ENCODE data around the gene AATF. TPM values are rescaled to one million over a fixed set of nuclear protein-coding genes. Genes with fewer than 3 reads are reported as not detected.
"Not testable (repeated sequence)": the region's sequence is repeated elsewhere in the genome, so short reads cannot be mapped to it uniquely, and the experiment has no call there.

The AATF gene
- total RNA-seq, 4 donors from 2014 or later = 22.4 to 36.4 (median 32.4) TPM

GRCh38 chr17:37068266-37068665 is 119.5 kb downstream of the AATF start:
- Histone ChIP-seq H3K27me3 (peaks cover 0 to 50% (median 0%) of the 10 kb centered on the region in 4 donors), H3K4me1 (peaks cover 0 to 12% (median 0%) of the 10 kb centered on the region in 3 donors), H3K9me3 (no peaks in the 10 kb centered on the region), H3K36me3 (no peaks in the 10 kb centered on the region), H3K27ac (no peak overlapping the region), H3K4me3 (no peak overlapping the region)
- intact Hi-C loops (cut with DNase I) = no loop called here
- DNase-seq = no peak
- no peak for TF ChIP-seq POLR2A (IDR thresholded peaks at IDR 0.05)
- no peak for TF ChIP-seq CTCF (IDR thresholded peaks at IDR 0.05)
- 63 to 66% methylated on average over 6 to 10 of the region's 10 CpGs for WGBS, 2 donors

GRCh38 chr17:37069087-37069486 is 120.3 kb downstream of the AATF start:
- no peak overlapping the region for H3K27ac ChIP-seq
- TF ChIP-seq CTCF (IDR thresholded peaks at IDR 0.05) = no peak
- no peak for TF ChIP-seq POLR2A (IDR thresholded peaks at IDR 0.05)
- H3K36me3 ChIP-seq = no peaks in the 10 kb centered on the region
- H3K9me3 ChIP-seq = no peaks in the 10 kb centered on the region
- no peak for DNase-seq
- H3K4me3 ChIP-seq = no peak overlapping the region
- 88 to 89% methylated on average over 3 of the region's 3 CpGs for WGBS, 2 donors
- peaks cover 0 to 12% (median 0%) of the 10 kb centered on the region in 3 donors for H3K4me1 ChIP-seq
- intact Hi-C loops (cut with DNase I) = no loop called here
- H3K27me3 ChIP-seq = peaks cover 0 to 50% (median 0%) of the 10 kb centered on the region in 4 donors

- intact Hi-C loops (cut with DNase I); H3K4me3 ChIP-seq; H3K36me3 ChIP-seq; H3K9me3 ChIP-seq; H3K27me3 ChIP-seq; DNase-seq; H3K4me1 ChIP-seq; H3K27ac ChIP-seq: not testable (repeated sequence)
- WGBS, 2 donors = 67 to 70% methylated on average over 3 of the region's 3 CpGs
These were observed 124.7 kb downstream of the AATF start for GRCh38 chr17:37073464-37073863.

GRCh38 chr17:37079065-37079708 is 130.4 kb downstream of the AATF start:
- H3K27me3 ChIP-seq = no peaks in the 10 kb centered on the region

GRCh38 chr17:37079735-37080134 is 131.0 kb downstream of the AATF start:
- no peak for TF ChIP-seq POLR2A (IDR thresholded peaks at IDR 0.05)
- TF ChIP-seq CTCF (IDR thresholded peaks at IDR 0.05) = no peak
- WGBS, 2 donors = 89% methylated on average over 1 of the region's 1 CpG
- no peak for DNase-seq

More at GRCh38 chr17:37079065-37079708, 130.4 kb downstream of the AATF start:
- H3K36me3 ChIP-seq = no peaks in the 10 kb centered on the region
- no peak for TF ChIP-seq POLR2A (IDR thresholded peaks at IDR 0.05)
- no peak for TF ChIP-seq CTCF (IDR thresholded peaks at IDR 0.05)
- DNase-seq = no peak
- intact Hi-C loops (cut with DNase I) = no loop called here
- 87 to 90% methylated on average over 2 of the region's 2 CpGs for WGBS, 2 donors
- peaks cover 0 to 9% (median 0%) of the 10 kb centered on the region in 3 donors for H3K9me3 ChIP-seq
- no peak overlapping the region for H3K4me3 ChIP-seq
- H3K4me1 ChIP-seq = no peaks in the 10 kb centered on the region
- H3K27ac ChIP-seq = no peak overlapping the region

More at GRCh38 chr17:37079735-37080134, 131.0 kb downstream of the AATF start:
- Histone ChIP-seq H3K27ac (no peak overlapping the region), H3K9me3 (peaks cover 0 to 9% (median 0%) of the 10 kb centered on the region in 3 donors), H3K27me3 (no peaks in the 10 kb centered on the region), H3K4me1 (no peaks in the 10 kb centered on the region), H3K36me3 (peaks cover 0 to under 1% (median 0%) of the 10 kb centered on the region in 3 donors), H3K4me3 (no peak overlapping the region)
- intact Hi-C loops (cut with DNase I) = no loop called here
